Nephron (organoid): ENCODE data around the gene CHAT.

Experiments used
- H3K27ac Mint-ChIP-seq, 3 experiments: 2 replicates each; pipeline ENCODE4 v1.8.0; 2020; ENCODE audit warnings: mixed read lengths in 3 of 3, mild to moderate bottlenecking in 2 of 3, moderate library complexity in 1 of 3
- H3K27me3 Mint-ChIP-seq: 2 replicates; pipeline ENCODE4 v1.8.0; 2021; ENCODE audit warnings: low read depth, mild to moderate bottlenecking, moderate library complexity, mixed read lengths
- H3K36me3 Mint-ChIP-seq: 2 replicates; pipeline ENCODE4 v1.8.0; 2020; ENCODE audit warnings: low read depth, mixed read lengths
- H3K4me1 Mint-ChIP-seq: 2 replicates; pipeline ENCODE4 v1.8.0; 2020; ENCODE audit warnings: mixed read lengths
- H3K4me3 Mint-ChIP-seq, 3 experiments: 2 replicates each; pipeline ENCODE4 v1.8.0; 2020; ENCODE audit warnings: mild to moderate bottlenecking in 3 of 3, mixed read lengths in 3 of 3, moderate library complexity in 2 of 3
- H3K9me3 Mint-ChIP-seq: 2 replicates; pipeline ENCODE4 v1.8.0; 2020; ENCODE audit warnings: mixed read lengths
- TF ChIP-seq, protein P1 (sequence below), 3 experiments: fragments of 200-600 bp; sonication (generic); IDR thresholded peaks; one replicate each; pipeline ENCODE4 v1.5.0; 2021; ENCODE audit warnings: antibody characterized with exemption in 3 of 3; ENCODE audit not compliant: unreplicated experiment in 3 of 3

CHAT gene

DNA sequence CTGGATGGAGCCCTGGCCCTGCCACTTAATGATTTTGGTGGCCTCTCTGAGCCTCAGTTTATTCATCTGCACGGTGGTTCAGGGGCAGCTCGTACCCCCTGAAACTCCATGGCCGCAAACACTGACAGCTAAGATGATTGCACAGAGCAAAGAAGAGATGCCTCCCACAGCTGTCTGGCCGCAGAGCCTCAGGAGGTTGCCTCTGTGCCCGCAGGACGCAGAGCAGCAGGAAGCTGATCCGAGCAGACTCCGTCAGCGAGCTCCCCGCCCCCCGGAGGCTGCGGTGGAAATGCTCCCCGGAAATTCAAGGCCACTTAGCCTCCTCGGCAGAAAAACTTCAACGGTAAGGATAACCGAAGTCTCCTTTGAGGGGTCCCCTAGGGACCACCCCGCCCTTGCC is 35.5 kb downstream of the CHAT start:
- Mint-ChIP-seq H3K4me3 (no peak overlapping the region), H3K4me1 (no peaks in the 10 kb centered on the region), H3K27me3 (peaks cover 40% of the 10 kb centered on the region), H3K27ac (no peak overlapping the region), H3K9me3 (no peaks in the 10 kb centered on the region), H3K36me3 (no peaks in the 10 kb centered on the region)
- TF ChIP-seq, protein P1, sequence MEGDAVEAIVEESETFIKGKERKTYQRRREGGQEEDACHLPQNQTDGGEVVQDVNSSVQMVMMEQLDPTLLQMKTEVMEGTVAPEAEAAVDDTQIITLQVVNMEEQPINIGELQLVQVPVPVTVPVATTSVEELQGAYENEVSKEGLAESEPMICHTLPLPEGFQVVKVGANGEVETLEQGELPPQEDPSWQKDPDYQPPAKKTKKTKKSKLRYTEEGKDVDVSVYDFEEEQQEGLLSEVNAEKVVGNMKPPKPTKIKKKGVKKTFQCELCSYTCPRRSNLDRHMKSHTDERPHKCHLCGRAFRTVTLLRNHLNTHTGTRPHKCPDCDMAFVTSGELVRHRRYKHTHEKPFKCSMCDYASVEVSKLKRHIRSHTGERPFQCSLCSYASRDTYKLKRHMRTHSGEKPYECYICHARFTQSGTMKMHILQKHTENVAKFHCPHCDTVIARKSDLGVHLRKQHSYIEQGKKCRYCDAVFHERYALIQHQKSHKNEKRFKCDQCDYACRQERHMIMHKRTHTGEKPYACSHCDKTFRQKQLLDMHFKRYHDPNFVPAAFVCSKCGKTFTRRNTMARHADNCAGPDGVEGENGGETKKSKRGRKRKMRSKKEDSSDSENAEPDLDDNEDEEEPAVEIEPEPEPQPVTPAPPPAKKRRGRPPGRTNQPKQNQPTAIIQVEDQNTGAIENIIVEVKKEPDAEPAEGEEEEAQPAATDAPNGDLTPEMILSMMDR (IDR thresholded peaks at IDR 0.05; ENCODE audit: unreplicated experiment in 3 of 3): no peak

DNA sequence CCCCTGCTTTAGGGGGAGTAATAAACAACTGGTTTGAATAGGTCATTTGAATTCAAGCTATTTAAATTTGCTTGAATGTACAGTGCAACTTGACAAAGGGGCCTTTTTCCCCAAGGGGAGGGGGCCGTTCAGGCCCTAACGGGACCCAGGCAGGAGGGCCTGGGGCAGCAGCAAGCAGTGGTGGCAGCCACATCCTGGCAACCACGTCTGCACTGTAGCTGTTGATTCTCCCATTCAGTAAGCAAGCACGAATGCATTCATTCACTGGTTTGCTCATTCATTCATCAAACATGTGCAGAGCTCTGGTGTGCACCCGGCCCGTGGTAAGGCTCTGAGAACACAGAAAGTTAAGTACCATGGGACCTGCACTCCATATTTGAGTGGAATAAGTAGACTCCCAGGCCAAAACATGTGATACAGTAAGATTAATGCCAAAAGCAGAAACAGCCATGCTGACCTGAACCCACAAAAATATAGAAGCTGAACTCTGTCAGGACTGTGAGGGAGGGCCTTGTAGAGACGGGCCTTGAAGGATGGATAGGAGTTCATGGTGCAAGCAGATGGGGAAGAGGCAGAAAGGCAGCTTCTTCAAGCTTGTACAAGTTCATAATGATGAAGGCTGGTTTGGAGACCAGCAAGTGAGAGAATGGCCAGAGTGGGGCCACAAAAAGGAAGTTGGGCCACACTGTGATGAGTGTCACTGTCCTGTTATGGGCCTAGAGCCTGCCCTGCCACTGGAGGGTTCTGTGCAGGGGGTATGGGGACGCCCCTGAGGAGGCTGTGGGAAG is 36.3 kb downstream of the CHAT start:
- no peak overlapping the region for H3K4me3 Mint-ChIP-seq
- H3K4me1 Mint-ChIP-seq: no peaks in the 10 kb centered on the region
- TF ChIP-seq, protein P1 (IDR thresholded peaks at IDR 0.05; ENCODE audit: unreplicated experiment in 3 of 3): no peak
- H3K36me3 Mint-ChIP-seq: no peaks in the 10 kb centered on the region
- H3K27me3 Mint-ChIP-seq: peaks cover 33% of the 10 kb centered on the region
- H3K27ac Mint-ChIP-seq: no peak overlapping the region
- no peaks in the 10 kb centered on the region for H3K9me3 Mint-ChIP-seq

DNA sequence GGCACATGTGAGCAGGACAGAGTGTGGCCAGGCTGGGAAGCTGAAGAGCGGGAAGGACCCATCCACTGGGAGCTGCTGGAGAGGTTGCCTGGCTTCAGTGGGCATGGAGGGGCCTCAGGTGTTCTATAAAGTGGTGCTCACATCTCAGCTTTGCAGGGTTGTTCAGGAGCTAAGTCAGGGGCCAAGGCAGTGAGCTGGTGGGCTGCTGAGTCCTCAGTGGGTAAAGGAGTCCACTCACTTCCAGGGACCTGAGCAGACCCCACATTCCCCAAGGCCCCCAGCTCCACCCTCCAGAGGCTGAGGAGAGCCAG is 36.8 kb downstream of the CHAT start:
- TF ChIP-seq, protein P1 (IDR thresholded peaks at IDR 0.05; ENCODE audit: unreplicated experiment in 3 of 3): no peak
- Mint-ChIP-seq H3K4me1 (no peaks in the 10 kb centered on the region), H3K36me3 (no peaks in the 10 kb centered on the region), H3K27me3 (peaks cover 33% of the 10 kb centered on the region), H3K27ac (no peak overlapping the region), H3K9me3 (no peaks in the 10 kb centered on the region), H3K4me3 (no peak overlapping the region)

DNA sequence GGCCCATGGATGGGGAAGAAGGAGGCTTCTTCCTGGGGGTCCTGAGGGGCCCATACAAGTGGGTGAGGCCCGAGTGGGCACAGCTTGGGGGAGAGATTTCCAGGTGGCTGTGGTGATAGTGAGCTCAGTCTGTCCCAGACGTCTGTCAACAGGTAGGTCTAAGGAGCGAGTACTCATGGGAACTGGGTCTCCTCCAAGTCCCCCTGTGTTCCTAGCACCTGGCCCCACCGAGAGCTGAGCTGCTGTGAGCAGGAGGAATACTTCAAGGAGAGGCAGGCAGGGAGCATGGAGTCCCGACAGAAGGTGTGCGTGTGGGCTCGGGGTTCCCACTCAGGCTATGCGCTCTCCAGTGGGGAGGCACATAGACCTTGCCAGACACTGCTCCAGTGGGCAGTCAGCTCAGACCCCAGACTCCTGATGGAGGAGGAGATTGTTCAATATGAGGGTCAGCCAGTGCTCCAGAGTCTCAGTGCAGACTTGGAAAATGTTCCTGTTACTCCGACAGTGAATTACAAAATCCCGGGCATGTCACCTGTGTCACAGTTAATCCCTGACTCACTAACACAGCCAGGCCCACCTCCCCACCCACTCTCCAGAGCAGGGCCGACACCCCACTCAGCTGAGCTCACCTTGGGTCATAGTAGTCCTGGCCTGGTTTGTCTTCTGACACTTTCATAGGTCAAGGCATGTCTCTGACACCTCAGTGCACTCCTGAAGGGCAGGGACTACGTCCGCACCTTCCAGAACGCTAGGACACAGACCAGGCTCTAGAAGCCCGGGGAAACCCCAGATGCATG is 37.4 kb downstream of the CHAT start:
- peaks cover 33% of the 10 kb centered on the region for H3K27me3 Mint-ChIP-seq
- H3K9me3 Mint-ChIP-seq: no peaks in the 10 kb centered on the region
- TF ChIP-seq, protein P1 (IDR thresholded peaks at IDR 0.05; ENCODE audit: unreplicated experiment in 3 of 3): no peak
- H3K27ac Mint-ChIP-seq: no peak overlapping the region
- no peaks in the 10 kb centered on the region for H3K36me3 Mint-ChIP-seq
- no peak overlapping the region for H3K4me3 Mint-ChIP-seq
- H3K4me1 Mint-ChIP-seq: no peaks in the 10 kb centered on the region

DNA sequence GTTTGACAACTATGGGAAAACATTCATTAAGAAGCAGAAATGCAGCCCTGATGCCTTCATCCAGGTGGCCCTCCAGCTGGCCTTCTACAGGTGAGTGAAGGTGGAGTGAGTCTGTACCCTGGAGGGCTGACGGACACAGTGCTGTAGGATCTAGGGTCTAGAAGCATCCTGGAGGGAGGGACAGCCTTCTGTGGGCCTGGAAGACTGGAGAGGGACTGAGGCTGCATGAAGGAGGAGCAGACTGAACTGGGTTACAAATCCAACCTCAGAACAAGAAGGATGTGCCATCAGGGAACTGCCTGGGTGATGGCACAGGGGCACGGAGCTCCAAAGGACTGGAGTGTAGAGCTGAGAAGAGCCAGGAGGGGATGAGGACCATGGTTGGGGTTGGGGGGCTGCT is 38.1 kb downstream of the CHAT start:
- Mint-ChIP-seq H3K36me3 (no peaks in the 10 kb centered on the region), H3K4me1 (no peaks in the 10 kb centered on the region), H3K27ac (no peak overlapping the region), H3K9me3 (no peaks in the 10 kb centered on the region), H3K27me3 (peaks cover 37% of the 10 kb centered on the region), H3K4me3 (no peak overlapping the region)
- TF ChIP-seq, protein P1 (IDR thresholded peaks at IDR 0.05; ENCODE audit: unreplicated experiment in 3 of 3): no peak
